Subcutaneous adipose tissue (tissue), 4 donors: Measurements from ENCODE around the gene DNLZ. TPM values are rescaled to one million over a fixed set of nuclear protein-coding genes. Genes with fewer than 3 reads are reported as not detected.

Source experiments
- total RNA-seq, 4 donors: library from RNA; depleted of rRNA; stranded (reverse); fragments of >200 nt; gene quantifications; one replicate each; pipeline ENCODE4 v1.1.0, GENCODE V29; 2016
- TF ChIP-seq, protein P1 (sequence below): fragments of 450-650 bp; IDR thresholded peaks from one replicate; pipeline ENCODE4 v1.5.1; 2016; ENCODE audit warnings: low read depth, mild to moderate bottlenecking, control low read depth, antibody characterized with exemption, moderate library complexity

The DNLZ gene
- total RNA-seq, 4 donors from 2014 or later: 10.7 to 36.1 (median 20.1) TPM

DNA sequence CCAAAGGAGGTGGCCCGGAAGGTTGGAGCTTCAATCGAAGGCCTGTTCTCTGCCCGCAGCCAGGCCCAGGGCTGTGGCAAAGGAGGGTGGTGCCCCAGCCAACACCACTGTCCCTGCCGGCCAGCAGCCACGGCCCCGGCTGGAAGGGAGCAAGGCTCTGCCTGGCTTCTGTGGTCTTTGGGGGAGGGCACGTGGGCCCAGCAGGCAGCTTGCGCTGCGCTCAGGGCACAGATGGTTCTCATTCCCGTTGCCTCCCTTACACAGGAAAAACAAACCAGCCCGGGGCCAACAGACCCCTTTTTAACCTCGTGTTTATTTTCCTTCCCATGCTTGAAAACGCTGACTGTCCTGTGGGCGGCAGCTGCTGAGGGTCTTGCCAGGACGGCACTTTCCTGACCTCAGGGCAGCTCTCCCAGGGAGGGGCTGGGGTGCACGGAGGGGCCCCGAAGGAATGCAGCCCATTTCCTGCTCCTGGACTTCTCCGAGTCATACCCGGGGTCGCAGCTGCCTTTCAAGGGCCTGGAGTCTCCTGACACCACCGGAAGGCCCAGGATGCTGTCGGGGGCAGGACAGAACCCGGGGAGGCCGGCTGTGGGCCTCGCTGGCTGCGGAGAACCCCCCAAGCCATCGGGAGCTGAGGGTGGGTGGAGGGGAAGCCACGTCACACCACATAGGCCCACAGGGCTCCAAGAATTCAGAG lies 37.3 kb downstream of the DNLZ start:
- TF ChIP-seq, protein P1, sequence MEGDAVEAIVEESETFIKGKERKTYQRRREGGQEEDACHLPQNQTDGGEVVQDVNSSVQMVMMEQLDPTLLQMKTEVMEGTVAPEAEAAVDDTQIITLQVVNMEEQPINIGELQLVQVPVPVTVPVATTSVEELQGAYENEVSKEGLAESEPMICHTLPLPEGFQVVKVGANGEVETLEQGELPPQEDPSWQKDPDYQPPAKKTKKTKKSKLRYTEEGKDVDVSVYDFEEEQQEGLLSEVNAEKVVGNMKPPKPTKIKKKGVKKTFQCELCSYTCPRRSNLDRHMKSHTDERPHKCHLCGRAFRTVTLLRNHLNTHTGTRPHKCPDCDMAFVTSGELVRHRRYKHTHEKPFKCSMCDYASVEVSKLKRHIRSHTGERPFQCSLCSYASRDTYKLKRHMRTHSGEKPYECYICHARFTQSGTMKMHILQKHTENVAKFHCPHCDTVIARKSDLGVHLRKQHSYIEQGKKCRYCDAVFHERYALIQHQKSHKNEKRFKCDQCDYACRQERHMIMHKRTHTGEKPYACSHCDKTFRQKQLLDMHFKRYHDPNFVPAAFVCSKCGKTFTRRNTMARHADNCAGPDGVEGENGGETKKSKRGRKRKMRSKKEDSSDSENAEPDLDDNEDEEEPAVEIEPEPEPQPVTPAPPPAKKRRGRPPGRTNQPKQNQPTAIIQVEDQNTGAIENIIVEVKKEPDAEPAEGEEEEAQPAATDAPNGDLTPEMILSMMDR: no peak

DNA sequence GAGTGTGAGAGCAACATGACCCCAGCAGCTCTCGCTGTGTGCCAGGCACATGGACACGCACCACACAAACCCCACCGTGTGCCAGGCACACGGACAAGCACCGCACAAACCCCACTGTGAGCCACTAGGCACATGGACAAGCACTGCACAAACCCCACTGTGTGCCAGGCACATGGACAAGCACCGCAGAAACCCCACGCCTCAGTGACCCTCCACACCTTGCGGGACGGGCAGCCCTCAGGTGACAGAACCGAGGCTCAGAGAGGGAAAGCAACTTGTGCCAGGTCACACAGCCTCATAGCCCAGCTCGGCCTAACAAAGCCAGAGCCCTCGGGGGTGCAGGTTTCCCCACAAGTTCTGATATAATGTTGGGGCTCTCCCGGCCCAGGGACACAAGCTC lies 38.2 kb downstream of the DNLZ start:
- TF ChIP-seq, protein P1: no peak

DNA sequence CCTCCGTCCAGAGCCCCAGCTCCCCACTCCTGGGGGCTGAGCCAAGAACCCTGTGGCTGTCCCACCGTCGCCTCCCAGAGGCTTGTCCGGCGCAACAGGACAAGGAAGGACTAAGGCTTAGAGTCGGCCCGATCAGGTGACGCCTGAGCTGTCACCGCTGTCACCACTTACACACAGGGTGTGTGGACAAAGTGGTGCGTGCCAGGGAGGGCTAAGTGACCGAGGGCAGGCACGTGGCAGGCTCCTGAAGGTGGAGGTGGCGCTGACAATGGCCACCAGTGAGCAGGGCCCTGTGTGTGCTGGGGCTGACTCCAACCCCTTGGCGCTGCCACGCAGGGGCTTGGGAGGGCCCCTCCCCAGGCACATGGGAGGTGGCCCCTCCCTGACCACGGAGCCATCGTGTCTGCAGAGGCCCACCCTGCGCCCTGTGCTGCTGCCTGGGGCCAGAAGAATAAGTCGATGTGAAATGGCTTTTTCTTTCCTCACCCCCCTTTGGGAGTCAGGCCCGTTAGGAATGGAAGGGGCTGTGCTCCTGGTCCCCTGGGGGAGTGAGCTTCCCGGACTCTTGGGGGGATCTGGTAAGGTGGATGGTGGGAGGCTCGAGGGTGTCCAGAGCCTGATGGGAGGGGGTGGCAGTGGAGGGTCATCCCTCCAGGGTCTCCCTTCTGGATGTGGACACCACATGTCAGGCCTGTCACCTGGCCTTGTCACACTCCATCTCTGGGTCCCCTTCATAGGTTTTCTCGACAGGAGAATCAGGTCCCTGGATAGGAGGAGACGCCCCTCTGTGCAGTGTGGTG lies 38.8 kb downstream of the DNLZ start:
- TF ChIP-seq, protein P1: no peak

DNA sequence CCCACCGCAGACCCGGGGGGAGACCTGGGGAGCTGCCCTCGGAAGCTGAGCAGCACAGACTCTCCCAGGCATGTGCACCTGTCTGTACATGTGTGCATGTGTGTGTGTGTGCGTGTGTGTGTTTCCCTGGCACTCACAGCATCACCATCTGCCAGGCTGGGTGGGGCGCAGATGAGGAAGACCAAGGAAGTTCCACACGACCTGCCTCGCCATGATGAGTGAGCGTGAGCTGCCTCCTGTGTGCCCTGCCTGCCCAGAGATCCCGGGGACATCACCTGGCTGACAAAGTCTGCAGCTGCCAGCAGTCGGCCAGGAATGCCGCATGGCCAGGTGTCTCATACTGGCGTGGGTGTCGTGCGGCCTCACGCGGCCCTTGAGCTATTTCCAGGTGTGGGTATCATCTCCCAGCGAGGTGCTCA lies 40.2 kb downstream of the DNLZ start:
- TF ChIP-seq, protein P1: no peak

DNA sequence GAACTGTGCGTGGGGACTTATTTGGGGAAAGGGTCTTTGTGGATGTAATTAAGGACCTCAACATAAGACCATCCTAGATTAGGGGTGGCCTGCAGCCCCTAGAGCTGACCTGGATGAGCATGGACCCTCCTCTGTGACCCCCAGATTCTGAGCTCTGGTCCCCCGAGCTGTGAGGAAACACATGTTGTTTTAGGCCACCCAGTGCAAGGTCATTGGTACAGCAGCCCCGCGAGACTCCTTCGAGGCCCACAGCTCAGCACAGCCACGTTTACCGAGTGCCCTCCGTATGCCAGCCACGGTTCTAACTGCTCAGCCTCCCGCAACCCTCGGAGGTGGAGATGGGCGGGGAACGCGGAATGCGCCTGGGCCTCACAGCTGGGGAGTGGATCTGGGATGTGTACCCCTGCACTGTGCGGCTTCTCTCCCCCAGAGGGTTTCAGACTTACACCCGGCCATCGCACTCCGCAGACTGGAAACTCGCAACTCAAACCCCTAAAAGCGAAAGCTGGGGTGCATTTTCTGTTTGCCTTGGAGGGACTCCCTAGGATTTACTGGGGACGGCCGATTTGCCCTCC lies 40.7 kb downstream of the DNLZ start:
- TF ChIP-seq, protein P1: no peak

DNA sequence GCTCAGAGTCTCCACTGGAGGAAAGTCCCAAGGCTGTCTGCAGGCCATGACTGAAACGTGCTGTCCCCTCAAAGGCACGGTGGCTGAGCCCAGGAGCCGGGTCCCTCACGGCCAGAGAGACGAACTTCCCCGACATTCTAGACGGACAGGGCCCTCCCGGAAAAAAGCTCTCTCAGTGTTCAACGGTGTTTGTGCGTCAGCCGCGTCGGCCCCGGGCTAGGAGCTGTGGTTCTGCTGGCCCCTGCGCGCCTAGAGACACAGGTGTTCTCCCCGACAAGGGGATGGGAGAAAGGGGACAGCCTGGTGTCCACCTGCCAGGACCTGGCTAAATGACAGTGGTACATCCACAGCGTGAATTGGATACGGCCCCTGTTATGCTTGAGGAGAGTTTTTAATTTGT lies 42.0 kb downstream of the DNLZ start:
- TF ChIP-seq, protein P1: no peak

DNA sequence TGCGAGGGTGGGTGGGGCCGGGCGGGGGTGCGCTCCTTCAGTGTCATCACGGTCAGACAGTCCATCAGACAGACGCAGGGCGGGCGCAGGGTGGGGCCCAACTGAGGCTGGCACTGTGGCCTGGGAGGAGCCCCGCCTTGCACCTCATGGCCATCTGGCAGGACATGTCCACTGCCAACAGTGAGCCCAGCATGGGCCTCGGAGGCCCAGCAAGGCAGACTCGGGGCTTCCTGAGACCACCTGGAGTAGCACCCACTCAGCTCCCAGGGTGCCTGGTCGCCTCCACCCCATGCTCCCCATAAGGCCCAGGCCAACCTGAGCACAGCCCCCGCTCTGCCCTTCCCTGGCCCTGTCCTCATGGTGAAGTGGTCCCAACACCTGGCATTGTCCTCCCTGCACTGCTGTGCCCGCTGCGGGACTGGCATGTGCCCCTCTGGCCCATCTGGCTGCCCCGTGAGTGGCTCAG lies 44.7 kb downstream of the DNLZ start:
- TF ChIP-seq, protein P1: no peak
